Measurements from ENCODE around the gene METTL16. TPM values are rescaled to one million over a fixed set of nuclear protein-coding genes. Genes with fewer than 3 reads are reported as not detected.

The METTL16 gene
- total and polyA plus RNA-seq, 2 of the 8 experiments (the other 6 are each of a cell fraction or from before 2014, with no cell fraction given) = 22.8 to 59.4 TPM

- Histone ChIP-seq H2BK120ac (replicated peaks; ENCODE audit: low read depth, low read length) (no peak overlapping the region), H3K14ac (ENCODE audit: insufficient read length) (no peak overlapping the region), H3K4ac (replicated peaks; ENCODE audit: insufficient read length, low read depth, low read length) (no peak overlapping the region), H3K9ac (replicated peaks in 1 of 4; ENCODE audit: extremely low read depth in 1 of 4, low read depth in 3 of 4, low read length in 3 of 4) (no peak overlapping the region), H4K8ac (ENCODE audit: extremely low read depth, insufficient read depth, low read length) (no peak overlapping the region), H3K23ac (ENCODE audit: insufficient read length) (no peak overlapping the region), H3K79me1 (ENCODE audit: low read depth, low read length) (peaks cover 6% of the 10 kb centered on the region), H2AK5ac (ENCODE audit: low read depth, low read length) (no peak overlapping the region), H3K27me3 (replicated peaks in 1 of 4; ENCODE audit: control insufficient read depth in 3 of 4, extremely low read depth in 1 of 4, insufficient read depth in 3 of 4, low read length in 3 of 4) (no peaks in the 10 kb centered on the region), H3K79me2 (ENCODE audit: control insufficient read depth in 1 of 2, insufficient read depth in 2 of 2, low read length in 2 of 2) (peaks cover 12 to 51% of the 10 kb centered on the region in 2 experiments), H3K36me3 (ENCODE audit: control insufficient read depth in 2 of 4, insufficient read depth in 4 of 4, low read length in 3 of 4) (peaks cover 3 to 20% (median 5%) of the 10 kb centered on the region in 4 experiments; a peak in 4 of 8 replicates), H3K27ac (ENCODE audit: low read depth, low read length) (no peak overlapping the region), H3K4me1 (replicated peaks in 1 of 4; ENCODE audit: control insufficient read depth in 3 of 4, insufficient read depth in 4 of 4, low read length in 3 of 4) (no peaks in the 10 kb centered on the region), H3K56ac (replicated peaks; ENCODE audit: insufficient read length, low read depth, low read length) (no peak overlapping the region), H4K20me1 (replicated peaks in 1 of 2; ENCODE audit: control insufficient read depth in 1 of 2, insufficient read depth in 2 of 2, low read length in 2 of 2) (peaks cover 0 to 1% of the 10 kb centered on the region in 2 experiments), H4K91ac (replicated peaks; ENCODE audit: insufficient read length, low read length) (no peak overlapping the region), H2BK15ac (ENCODE audit: low read length) (no peak overlapping the region), H3K4me3 (ENCODE audit: extremely low read depth in 1 of 4, insufficient read depth in 2 of 4, low read depth in 3 of 4, low read length in 4 of 4) (no peak overlapping the region), H2BK5ac (ENCODE audit: low read depth, low read length) (no peak overlapping the region), H3K9me3 (ENCODE audit: insufficient read depth in 2 of 2, low read depth in 1 of 2, low read length in 1 of 2) (peaks cover 0 to 3% of the 10 kb centered on the region in 2 experiments; a peak in 1 of 4 replicates), H3K18ac (ENCODE audit: extremely low read depth, low read length) (no peak overlapping the region), H2BK20ac (ENCODE audit: low read length) (no peak overlapping the region), H3K23me2 (ENCODE audit: low read depth, low read length) (no peaks in the 10 kb centered on the region), H4K5ac (ENCODE audit: insufficient read length, low read depth, low read length) (no peak overlapping the region), H2AFZ (ENCODE audit: low read length) (no peak overlapping the region), H3K4me2 (ENCODE audit: insufficient read depth in 1 of 2, low read depth in 2 of 2, low read length in 2 of 2) (no peak overlapping the region), H2BK12ac (ENCODE audit: low read depth, low read length) (no peak overlapping the region)
- WGBS, 2 experiments (ENCODE audit: extremely low coverage in 1 of 2, insufficient coverage in 1 of 2, insufficient read length in 1 of 2, insufficient replicate concordance in 2 of 2, low coverage in 1 of 2, low lambda C conversion rate in 2 of 2, missing lambda C conversion rate in 1 of 2) = 94% methylated on average over 8 of the region's 8 CpGs; no CpG with 5 or more reads in 1 of the 2 experiments
- FAIRE-seq = no peak
- DNase-seq (ENCODE audit: low read depth in 1 of 2, low spot score in 2 of 2) = no peak
- CTCF ChIA-PET (ENCODE audit: partially characterized antibody) = no interaction called here
- POLR2A ChIA-PET (ENCODE audit: partially characterized antibody) = no interaction called here
- TF ChIP-seq, protein P1, sequence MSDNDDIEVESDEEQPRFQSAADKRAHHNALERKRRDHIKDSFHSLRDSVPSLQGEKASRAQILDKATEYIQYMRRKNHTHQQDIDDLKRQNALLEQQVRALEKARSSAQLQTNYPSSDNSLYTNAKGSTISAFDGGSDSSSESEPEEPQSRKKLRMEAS (IDR thresholded peaks at IDR 0.05) = no peak
- no peak for TF ChIP-seq RAD21 (IDR thresholded peaks at IDR 0.05 in 1 of 2, conservative IDR thresholded peaks at IDR 0.05 in 1 of 2; ENCODE audit: low read depth in 2 of 2, low read length in 2 of 2)
- no peak for TF ChIP-seq CHD1 (IDR thresholded peaks at IDR 0.05; ENCODE audit: low read depth, low read length)
- TF ChIP-seq SIN3A (conservative IDR thresholded peaks at IDR 0.05 in 1 of 2, IDR thresholded peaks at IDR 0.05 in 1 of 2; ENCODE audit: low read depth in 1 of 2, low read length in 2 of 2) = no peak
- no peak for TF ChIP-seq TAF7 (optimal IDR thresholded peaks at IDR 0.05; ENCODE audit: borderline replicate concordance, low read depth, low read length)
- TF ChIP-seq KDM5A (IDR thresholded peaks at IDR 0.05; ENCODE audit: low read length) = no peak
- no peak for TF ChIP-seq USF2 (IDR thresholded peaks at IDR 0.05; ENCODE audit: low read length)
- TF ChIP-seq SIX5 (IDR thresholded peaks at IDR 0.05; ENCODE audit: low read depth, low read length) = no peak
- TF ChIP-seq RBBP5 (IDR thresholded peaks at IDR 0.05; ENCODE audit: borderline replicate concordance, low read depth, low read length) = no peak
- no peak for TF ChIP-seq TEAD4 (IDR thresholded peaks at IDR 0.05; ENCODE audit: low read depth, low read length)
Measured at GRCh38 chr17:2502871-2503580, 8.7 kb downstream of the METTL16 start.
